GM12878 (cell line): ENCODE measurements around the gene GEMIN5.

Experiments used
- CBX3 ChIP-seq: fragments of 200-600 bp; sonication (generic); IDR thresholded peaks from 2 replicates; pipeline ENCODE4 v1.6.1; 2016; ENCODE audit warnings: low read depth, borderline replicate concordance
- CEBPB ChIP-seq, 2 experiments: fragments of 150-350 bp in 1 of 2; IDR thresholded peaks; 2 replicates each; pipeline ENCODE4 v1.6.1; 2012 to 2014; ENCODE audit warnings: low read depth in 2 of 2, low read length in 2 of 2, borderline replicate concordance in 1 of 2, inconsistent platforms in 1 of 2
- DPF2 ChIP-seq: fragments of 450-650 bp; IDR thresholded peaks from 2 replicates; pipeline ENCODE4 v1.6.1; 2017; ENCODE audit warnings: mild to moderate bottlenecking
- EED ChIP-seq: sonication (generic); IDR thresholded peaks from 2 replicates; pipeline ENCODE4 v1.6.1; 2016; ENCODE audit warnings: antibody characterized with exemption, low read depth
- POLR2A ChIP-seq: IDR thresholded peaks from 2 replicates; pipeline ENCODE4 v1.6.1; 2011; ENCODE audit warnings: low read depth, mild to moderate bottlenecking, low read length
- POLR2AphosphoS5 ChIP-seq: IDR thresholded peaks from 2 replicates; pipeline ENCODE4 v1.6.1; 2011; ENCODE audit warnings: mild to moderate bottlenecking, low read length, inconsistent platforms
- POU2F2 ChIP-seq: IDR thresholded peaks from 3 replicates; pipeline ENCODE4 v1.6.1; 2011; ENCODE audit warnings: low read depth, mild to moderate bottlenecking, low read length, borderline replicate concordance
- RBBP5 ChIP-seq: fragments of 200-600 bp; sonication (generic); conservative IDR thresholded peaks from 2 replicates; pipeline ENCODE4 v1.6.1; 2016
- TBL1XR1 ChIP-seq: IDR thresholded peaks from 2 replicates; pipeline ENCODE4 v1.6.1; 2012; ENCODE audit warnings: low read depth, low read length, improper control_type of control experiment
- ZNF384 ChIP-seq: IDR thresholded peaks from 2 replicates; pipeline ENCODE4 v1.6.1; 2012; ENCODE audit warnings: low read depth, mild to moderate bottlenecking, low read length, improper control_type of control experiment, borderline replicate concordance
- TF ChIP-seq, protein P1 (sequence below), 3 experiments: IDR thresholded peaks in 2 of 3; conservative IDR thresholded peaks in 1 of 3; 2 replicates each; pipeline ENCODE4 v1.5.1; 2011; ENCODE audit warnings: low read depth in 3 of 3, low read length in 3 of 3, mild to moderate bottlenecking in 3 of 3, control low read depth in 2 of 3, moderate library complexity in 2 of 3, inconsistent platforms in 1 of 3, mixed read lengths in 1 of 3; ENCODE audit not compliant: control insufficient read depth in 2 of 3, insufficient read depth in 1 of 3; ENCODE audit errors: extremely low read depth in 1 of 3

DNA sequence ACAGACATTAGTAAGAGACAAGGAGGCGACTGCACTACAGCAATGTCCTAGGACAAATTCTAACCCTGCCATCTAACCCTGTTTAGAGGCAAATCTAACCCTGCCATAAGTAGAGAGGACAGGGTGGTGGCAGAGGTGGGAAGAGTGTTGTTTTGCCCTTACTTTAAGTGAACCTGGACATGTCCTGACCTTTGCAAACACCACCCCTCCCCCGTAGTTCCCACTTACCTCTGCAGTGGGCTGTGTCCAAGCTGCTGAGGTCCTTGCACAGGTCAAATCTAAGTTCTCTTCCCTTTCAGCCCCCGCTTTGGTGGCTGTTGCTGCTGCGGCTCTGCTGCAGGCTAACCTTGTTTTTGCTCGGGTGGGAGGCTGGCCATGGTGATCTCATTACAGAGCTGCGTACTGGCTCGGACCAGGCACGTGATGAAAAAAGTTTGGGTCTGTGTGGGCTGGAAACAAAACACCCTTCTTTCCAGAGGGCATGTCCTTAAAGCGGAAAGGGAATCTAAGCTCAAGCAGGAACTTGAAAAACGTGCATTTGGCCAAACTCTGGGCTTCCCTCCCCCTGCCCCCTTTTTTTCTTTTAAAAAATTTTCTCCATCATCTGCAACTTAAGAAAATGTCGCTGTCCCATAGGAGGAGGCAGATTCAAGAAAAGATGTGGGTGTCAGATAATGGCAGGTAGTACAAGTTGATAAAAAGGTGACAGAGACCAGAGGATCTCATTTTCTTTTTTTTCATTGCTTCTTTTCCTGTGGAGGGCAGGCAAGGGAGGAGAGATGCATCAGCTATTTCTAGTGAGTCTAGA is 87.6 kb downstream of the GEMIN5 start, which contains the start of gene FAXDC2:
- no peak for TF ChIP-seq ZNF384
- TF ChIP-seq DPF2: no peak
- TF ChIP-seq POLR2A: no peak
- TF ChIP-seq POLR2AphosphoS5: no peak
- no peak for TF ChIP-seq RBBP5
- TF ChIP-seq, protein P1, sequence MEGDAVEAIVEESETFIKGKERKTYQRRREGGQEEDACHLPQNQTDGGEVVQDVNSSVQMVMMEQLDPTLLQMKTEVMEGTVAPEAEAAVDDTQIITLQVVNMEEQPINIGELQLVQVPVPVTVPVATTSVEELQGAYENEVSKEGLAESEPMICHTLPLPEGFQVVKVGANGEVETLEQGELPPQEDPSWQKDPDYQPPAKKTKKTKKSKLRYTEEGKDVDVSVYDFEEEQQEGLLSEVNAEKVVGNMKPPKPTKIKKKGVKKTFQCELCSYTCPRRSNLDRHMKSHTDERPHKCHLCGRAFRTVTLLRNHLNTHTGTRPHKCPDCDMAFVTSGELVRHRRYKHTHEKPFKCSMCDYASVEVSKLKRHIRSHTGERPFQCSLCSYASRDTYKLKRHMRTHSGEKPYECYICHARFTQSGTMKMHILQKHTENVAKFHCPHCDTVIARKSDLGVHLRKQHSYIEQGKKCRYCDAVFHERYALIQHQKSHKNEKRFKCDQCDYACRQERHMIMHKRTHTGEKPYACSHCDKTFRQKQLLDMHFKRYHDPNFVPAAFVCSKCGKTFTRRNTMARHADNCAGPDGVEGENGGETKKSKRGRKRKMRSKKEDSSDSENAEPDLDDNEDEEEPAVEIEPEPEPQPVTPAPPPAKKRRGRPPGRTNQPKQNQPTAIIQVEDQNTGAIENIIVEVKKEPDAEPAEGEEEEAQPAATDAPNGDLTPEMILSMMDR (IDR thresholded peaks at IDR 0.05 in 2 of 3, conservative IDR thresholded peaks at IDR 0.05 in 1 of 3; ENCODE audit: control insufficient read depth in 2 of 3, extremely low read depth in 1 of 3, insufficient read depth in 1 of 3, low read depth in 3 of 3, low read length in 3 of 3): no peak
- TF ChIP-seq TBL1XR1: no peak
- TF ChIP-seq POU2F2: no peak
- TF ChIP-seq CBX3: no peak
- no peak for TF ChIP-seq CEBPB (IDR thresholded peaks at IDR 0.05; ENCODE audit: borderline replicate concordance in 1 of 2, low read depth in 2 of 2, low read length in 2 of 2)
- TF ChIP-seq EED: no peak
